ENCODE data around the gene GDAP2. TPM values are rescaled to one million over a fixed set of nuclear protein-coding genes. Genes with fewer than 3 reads are reported as not detected.

The GDAP2 gene
- total RNA-seq, 1 donor from 2014 or later = 29.2 TPM

- DNase-seq (ENCODE audit: low spot score) (no peak), ATAC-seq (no peak)
- intact Hi-C loops (cut with DNase I) = no loop called here
Observed at GRCh38 chr1:117819301-117819700, 110.1 kb downstream of the GDAP2 start.

GRCh38 chr1:117818456-117818855, 111.0 kb downstream of the GDAP2 start:
- ATAC-seq (no peak), DNase-seq (ENCODE audit: low spot score) (no peak)
- intact Hi-C loops (cut with DNase I) = no loop called here

GRCh38 chr1:117817629-117818028, 111.8 kb downstream of the GDAP2 start:
- intact Hi-C loops (cut with DNase I) = no loop called here
- no peak for ATAC-seq

GRCh38 chr1:117815926-117816325, 113.5 kb downstream of the GDAP2 start:
- no peak for ATAC-seq
- no peak for DNase-seq (ENCODE audit: low spot score)
- intact Hi-C loops (cut with DNase I) = no loop called here

More at GRCh38 chr1:117817629-117818028, 111.8 kb downstream of the GDAP2 start:
- no peak for DNase-seq (ENCODE audit: low spot score)

GRCh38 chr1:117814856-117815797, 114.3 kb downstream of the GDAP2 start:
- no peak for ATAC-seq
- intact Hi-C loops (cut with DNase I) = no loop called here
- DNase-seq (ENCODE audit: low spot score) = no peak

Other genes starting within 250 kb of the GDAP2 start
- gene WDR3, start 118 bp upstream of the GDAP2 start, total RNA-seq = 18.5 TPM